Pancreas (tissue), 10 donors: ENCODE data around the gene SYDE2. TPM values are rescaled to one million over a fixed set of nuclear protein-coding genes. Genes with fewer than 3 reads are reported as not detected.
A peak's percentile ranks its signal among the peaks of the same experiment; 100 is the strongest.
"Not testable (repeated sequence)": the region's sequence is repeated elsewhere in the genome, so short reads cannot be mapped to it uniquely, and the experiment has no call there.

Experiments
- ATAC-seq, 4 donors: fragments of 200-7000 bp; cut with Tn5 transposase; one replicate each; pipeline versions ENCODE4 v1.8.0 to v1.9.1; 2020; ENCODE audit warnings: mild to moderate bottlenecking in 4 of 4, moderate library complexity in 4 of 4
- DNase-seq, 6 donors: peaks; one replicate each; pipeline ENCODE4 v3.0.0-alpha.2; 2020
- FAIRE-seq: peaks from 2 replicates; lab custom pipeline; 2012; peaks lifted over from hg19 to GRCh38; lab: Jason Lieb, UNC
- H3K27ac ChIP-seq, 4 donors: fragments of 200-600 bp; sonication (generic); 1 replicate in 3 of 4; 2 replicates in 1 of 4; pipeline versions ENCODE4 v1.5.0 to v1.8.0; 2020
- H3K27me3 ChIP-seq, 4 donors: fragments of 200-600 bp; one replicate each; pipeline ENCODE4 v1.8.0; 2021
- H3K36me3 ChIP-seq, 3 donors: fragments of 200-600 bp; sonication (generic) in 1 of 3; one replicate each; pipeline versions ENCODE4 v1.5.0 to v1.8.0; 2020 to 2021
- H3K4me1 ChIP-seq, 3 donors: fragments of 200-600 bp; one replicate each; pipeline ENCODE4 v1.8.0; 2021
- H3K4me3 ChIP-seq, 4 donors: fragments of 200-600 bp; sonication (generic) in 2 of 4; one replicate each; pipeline versions ENCODE4 v1.5.0 to v1.8.0; 2020 to 2021
- H3K9me3 ChIP-seq, 4 donors: fragments of 200-600 bp; one replicate each; pipeline ENCODE4 v1.8.0; 2021
- CTCF ChIP-seq, 4 donors: fragments of 200-600 bp; sonication (generic) in 3 of 4; IDR thresholded peaks; one replicate each; pipeline versions ENCODE4 v1.5.0 to v1.8.0; 2021; ENCODE audit warnings: antibody characterized with exemption in 4 of 4
- WGBS, 2 donors: extraction: QIAGEN DNeasy Blood & Tissue Kit; methylation state at CpG; one replicate each; pipeline ENCODE4 v1.1.7; 2013; 5-methylcytosine and 5-hydroxymethylcytosine counted together
- intact Hi-C, 3 donors: fragments of 100-400 bp; cut with DNase I; formaldehyde crosslinking; loops; one replicate each; pipeline versions ENCODE4 v1.11.1 to v1.14.2; 2022
- polyA plus RNA-seq, 2 donors: library from polyadenylated mRNA; stranded (reverse); fragments of 200-250 nt; gene quantifications; one replicate each; pipeline ENCODE4 v1.2.3, GENCODE V29; 2013
- total RNA-seq, 6 donors: library from RNA; stranded (reverse); fragmentation: NEBNext Ultra II Directional in 4 of 6; extraction: Animal tissue kit (Norgen Biotek cat#: 25700) in 4 of 6; gene quantifications; one replicate each; pipeline versions ENCODE4 v1.2.1 to v1.2.4, GENCODE V29; 2021 to 2023
- donor health status: healthy with polysubstance abuse.
- donor health status: DM: no; HTN: no; CAD: no; lungs with moderate emphysema.
- donor health status: DM: no; HTN: no; CAD: no.
- donor health status: control.
- donor health status: control.
- donor health status: Bipolar disorder and iron deficiency.
- donor health status: DM: yes; HTN: yes; CAD: no.
- donor health status: DM: no; HTN: no; CAD: no.
- donor health status: DM: no; HTN: no; CAD: no.
- donor health status: DM: yes; HTN: yes; CAD: no.

Gene SYDE2
- total and polyA plus RNA-seq, 8 donors, result 1.3 to 6.6 (median 5.1) TPM

- peak overlapping the region; percentile 60 to 94 (median 86) for H3K4me3 ChIP-seq
- TF ChIP-seq CTCF (IDR thresholded peaks at IDR 0.05), result no peak
Observed at GRCh38 chr1:85198864-85199263, 2.0 kb downstream of the SYDE2 start.

GRCh38 chr1:85196358-85196757, 4.5 kb downstream of the SYDE2 start:
- Histone ChIP-seq H3K36me3 (no peaks in the 10 kb centered on the region), H3K4me3 (no peak overlapping the region), H3K4me1 (peaks cover 11 to 21% (median 14%) of the 10 kb centered on the region in 3 donors), H3K9me3 (no peaks in the 10 kb centered on the region), H3K27ac (peak overlapping the region in 1 of 4 donors; percentile 16), H3K27me3 (no peaks in the 10 kb centered on the region)
- no peak for DNase-seq
- TF ChIP-seq CTCF (IDR thresholded peaks at IDR 0.05), result no peak
- no peak for ATAC-seq
- intact Hi-C loops, result no loop called here
- no peak for FAIRE-seq

More at GRCh38 chr1:85198864-85199263, 2.0 kb downstream of the SYDE2 start:
- intact Hi-C loops, result no loop called here
- no peaks in the 10 kb centered on the region for H3K36me3 ChIP-seq
- no peak for FAIRE-seq
- WGBS, 2 donors, result 7 to 8% methylated on average over 2 of the region's 2 CpGs
- H3K27me3 ChIP-seq, result no peaks in the 10 kb centered on the region
- no peak for DNase-seq
- H3K27ac ChIP-seq, result peak overlapping the region in 2 of 4 donors; percentile 97
- no peaks in the 10 kb centered on the region for H3K9me3 ChIP-seq
- H3K4me1 ChIP-seq, result peaks cover 11 to 22% (median 21%) of the 10 kb centered on the region in 3 donors
- ATAC-seq, result peak in 1 of 4 donors; percentile 7

GRCh38 chr1:85195703-85196102, 5.1 kb downstream of the SYDE2 start:
- H3K36me3 ChIP-seq, result no peaks in the 10 kb centered on the region
- DNase-seq, result no peak
- H3K27me3 ChIP-seq, result no peaks in the 10 kb centered on the region
- peaks cover 11 to 21% (median 14%) of the 10 kb centered on the region in 3 donors for H3K4me1 ChIP-seq
- no peak overlapping the region for H3K4me3 ChIP-seq
- 40 to 49% methylated on average over 2 of the region's 2 CpGs for WGBS, 2 donors
- peak in 1 of 4 donors; percentile 11 for ATAC-seq
- TF ChIP-seq CTCF (IDR thresholded peaks at IDR 0.05), result no peak
- peak overlapping the region in 1 of 4 donors; percentile 16 for H3K27ac ChIP-seq
- intact Hi-C loops, result no loop called here
- FAIRE-seq, result no peak
- H3K9me3 ChIP-seq, result no peaks in the 10 kb centered on the region

- H3K4me1 ChIP-seq, result peaks cover 5 to 14% (median 9%) of the 10 kb centered on the region in 3 donors
- ATAC-seq, H3K27ac ChIP-seq, H3K4me3 ChIP-seq, H3K36me3 ChIP-seq, H3K9me3 ChIP-seq, intact Hi-C loops, DNase-seq, FAIRE-seq, H3K27me3 ChIP-seq: not testable (repeated sequence)
Observed at GRCh38 chr1:85192129-85192528, 8.7 kb downstream of the SYDE2 start.

- H3K27ac ChIP-seq, result no peak overlapping the region
- intact Hi-C loops, result no loop called here
- DNase-seq, result no peak
- no peak for TF ChIP-seq CTCF (IDR thresholded peaks at IDR 0.05)
- 88 to 91% methylated on average over 1 of the region's 1 CpG for WGBS, 2 donors
- FAIRE-seq, result no peak
- no peak for ATAC-seq
- no peak overlapping the region for H3K4me3 ChIP-seq
- H3K4me1 ChIP-seq, result no peaks in the 10 kb centered on the region
- no peaks in the 10 kb centered on the region for H3K9me3 ChIP-seq
- no peaks in the 10 kb centered on the region for H3K36me3 ChIP-seq
- H3K27me3 ChIP-seq, result no peaks in the 10 kb centered on the region
Observed at GRCh38 chr1:85189120-85189519, 11.7 kb downstream of the SYDE2 start.
